A375 (cell line): Measurements from ENCODE around the gene GADD45B. TPM values are rescaled to one million over a fixed set of nuclear protein-coding genes. Genes with fewer than 3 reads are reported as not detected.

Source experiments
- small RNA-seq: library from RNA; depleted of rRNA; stranded (forward); fragments of <200 nt; gene quantifications from one replicate; pipeline ENCODE3, GENCODE V24; 2014
- total RNA-seq: library from RNA; depleted of rRNA; stranded (reverse); fragments of >200 nt; shearing (Covaris generic); gene quantifications from 2 replicates; pipeline ENCODE4 v1.2.3, GENCODE V29; 2014; rRNA removed

GADD45B gene
- total RNA-seq: 31.8 and 35.6 TPM in 2 replicates

GRCh38 chr19:2475702-2476450 lies at the start of gene GADD45B:
TSS of gene GADD45B (plus strand) at chr19:2476127. CDS start at chr19:2476359, 232 bp downstream.

GRCh38 chr19:2427429-2428320 lies 48.3 kb upstream of the GADD45B start, which contains the start of gene TIMM13:
TSS of gene TIMM13 (minus strand) at chr19:2427586. CDS start at chr19:2427533, 53 bp downstream.

Small RNA genes lying within 50 kb of the gene (small RNA-seq; reads per million reads assigned to genes)
- gene RNU6-993P: not detected

Other genes with a start within 250 kb of the GADD45B start
- gene PLEKHJ1, start 239.8 kb upstream of the GADD45B start, total RNA-seq: 54.7 and 60.4 TPM in 2 replicates
- gene SF3A2, start 239.3 kb upstream of the GADD45B start, total RNA-seq: 89.5 and 90.3 TPM in 2 replicates
- gene AMH, start 226.8 kb upstream of the GADD45B start, total RNA-seq: 16.8 and 19.0 TPM in 2 replicates
- not detected in 2 replicates for gene JSRP1, start 219.7 kb upstream of the GADD45B start, total RNA-seq
- gene PEAK3, start 194.0 kb upstream of the GADD45B start, total RNA-seq: not detected in 2 replicates
- gene LINGO3, start 168.0 kb upstream of the GADD45B start, total RNA-seq: 0.19 and 0.23 TPM in 2 replicates
- gene LSM7, start 147.5 kb upstream of the GADD45B start, total RNA-seq: 140 and 142 TPM in 2 replicates
- gene SPPL2B, start 147.4 kb upstream of the GADD45B start, total RNA-seq: 25.2 and 37.1 TPM in 2 replicates
- 0.57 TPM in 1 of 2 replicates, not detected in the other for gene TMPRSS9, start 115.9 kb upstream of the GADD45B start, total RNA-seq
- 61.7 and 62.8 TPM in 2 replicates for gene TIMM13, start 48.5 kb upstream of the GADD45B start, total RNA-seq
- 123 and 130 TPM in 2 replicates for gene LMNB2, start 19.2 kb upstream of the GADD45B start, total RNA-seq
- gene GNG7, start 226.6 kb downstream of the GADD45B start, total RNA-seq: 1.7 and 1.8 TPM in 2 replicates
- gene DIRAS1, start 245.2 kb downstream of the GADD45B start, total RNA-seq: 0.72 and 1.0 TPM in 2 replicates